CD14-positive monocyte (primary cell): ENCODE results near the gene NUP54. TPM values are rescaled to one million over a fixed set of nuclear protein-coding genes. Genes with fewer than 3 reads are reported as not detected.

Experiments used
- DNase-seq, 3 donors: peaks; one replicate each; pipeline ENCODE4 v3.0.0-alpha.2; 2011 to 2022
- H2AFZ ChIP-seq: 2 replicates; pipeline ENCODE4 v1.6.0; 2012; ENCODE audit warnings: mild to moderate bottlenecking, low read depth, low read length, inconsistent platforms; ENCODE audit not compliant: insufficient read depth, poor library complexity, severe bottlenecking
- H3K27ac ChIP-seq, 2 donors: 1 replicate in 1 of 2; 2 replicates in 1 of 2; pipeline ENCODE4 v1.5.1; 2012 to 2013; ENCODE audit warnings: low read length in 2 of 2, control low read depth in 1 of 2, inconsistent platforms in 1 of 2, low read depth in 1 of 2, mild to moderate bottlenecking in 1 of 2
- H3K27me3 ChIP-seq, 2 donors: one replicate each; pipeline versions ENCODE4 v1.6.0 to v1.6.1; 2011 to 2013; ENCODE audit warnings: low read length in 2 of 2; ENCODE audit not compliant: control insufficient read depth in 2 of 2, insufficient read depth in 2 of 2
- H3K36me3 ChIP-seq, 2 donors: replicated peaks in 1 of 2; 1 replicate in 1 of 2; 2 replicates in 1 of 2; pipeline versions ENCODE4 v1.5.1 to v1.6.1; 2012 to 2013; ENCODE audit warnings: low read length in 2 of 2, control low read depth in 1 of 2, inconsistent platforms in 1 of 2, mild to moderate bottlenecking in 1 of 2; ENCODE audit not compliant: insufficient read depth in 2 of 2, control insufficient read depth in 1 of 2
- H3K4me1 ChIP-seq, 2 donors: 1 replicate in 1 of 2; 2 replicates in 1 of 2; pipeline versions ENCODE4 v1.5.1 to v1.6.1; 2012 to 2013; ENCODE audit warnings: low read length in 2 of 2, control low read depth in 1 of 2, inconsistent platforms in 1 of 2, mild to moderate bottlenecking in 1 of 2, moderate library complexity in 1 of 2; ENCODE audit not compliant: insufficient read depth in 2 of 2, control insufficient read depth in 1 of 2
- H3K4me2 ChIP-seq: replicated peaks from 2 replicates; pipeline ENCODE3; 2012; ENCODE audit warnings: low read length, moderate library complexity, mild to moderate bottlenecking; ENCODE audit not compliant: poor library complexity, severe bottlenecking; ENCODE audit errors: extremely low read depth
- H3K4me3 ChIP-seq, 3 experiments: fragments of 200-600 bp in 1 of 3; sonication (generic) in 1 of 3; replicated peaks in 1 of 3; 1 replicate in 2 of 3; 2 replicates in 1 of 3; pipeline ENCODE4 v1.5.1; 2011 to 2013; ENCODE audit warnings: low read length in 3 of 3, mild to moderate bottlenecking in 3 of 3, control low read depth in 2 of 3, low read depth in 2 of 3, inconsistent platforms in 1 of 3, moderate library complexity in 1 of 3
- H3K79me2 ChIP-seq: 2 replicates; pipeline ENCODE4 v1.6.0; 2012; ENCODE audit warnings: mild to moderate bottlenecking, control low read depth, inconsistent platforms, low read length, moderate library complexity; ENCODE audit not compliant: insufficient read depth
- H3K9ac ChIP-seq: 2 replicates; pipeline ENCODE4 v1.6.0; 2017; ENCODE audit warnings: low read length, mild to moderate bottlenecking; ENCODE audit not compliant: insufficient read depth, poor library complexity, severe bottlenecking
- H3K9me3 ChIP-seq, 2 donors: replicated peaks in 1 of 2; 1 replicate in 1 of 2; 2 replicates in 1 of 2; pipeline versions ENCODE4 v1.5.1 to v1.6.1; 2012 to 2013; ENCODE audit warnings: low read length in 2 of 2, control low read depth in 1 of 2; ENCODE audit not compliant: control insufficient read depth in 1 of 2, insufficient read depth in 1 of 2
- H4K20me1 ChIP-seq: 2 replicates; pipeline ENCODE4 v1.6.0; 2012; ENCODE audit warnings: mild to moderate bottlenecking, low read length, control low read depth, moderate library complexity; ENCODE audit not compliant: insufficient read depth
- H3K27ac Mint-ChIP-seq, 7 donors: one replicate each; pipeline ENCODE4 v1.8.0; 2020; ENCODE audit warnings: mild to moderate bottlenecking in 7 of 7, mixed read lengths in 7 of 7, moderate library complexity in 6 of 7, inconsistent platforms in 2 of 7
- H3K27me3 Mint-ChIP-seq, 3 donors: one replicate each; pipeline ENCODE4 v1.8.0; 2021 to 2022; ENCODE audit warnings: low read depth in 3 of 3, mild to moderate bottlenecking in 3 of 3, mixed read lengths in 3 of 3, moderate library complexity in 3 of 3, inconsistent platforms in 1 of 3
- H3K36me3 Mint-ChIP-seq, 2 donors: one replicate each; pipeline ENCODE4 v1.8.0; 2020; ENCODE audit warnings: mixed read lengths in 2 of 2, inconsistent platforms in 1 of 2, mild to moderate bottlenecking in 1 of 2
- H3K4me1 Mint-ChIP-seq: one replicate; pipeline ENCODE4 v1.8.0; 2020; ENCODE audit warnings: mild to moderate bottlenecking, mixed read lengths
- H3K4me3 Mint-ChIP-seq, 2 donors: one replicate each; pipeline ENCODE4 v1.8.0; 2020; ENCODE audit warnings: mild to moderate bottlenecking in 2 of 2, mixed read lengths in 2 of 2, moderate library complexity in 1 of 2
- H3K9me3 Mint-ChIP-seq, 7 donors: one replicate each; pipeline ENCODE4 v1.8.0; 2020 to 2022; ENCODE audit warnings: mixed read lengths in 7 of 7, mild to moderate bottlenecking in 6 of 7, moderate library complexity in 6 of 7, inconsistent platforms in 2 of 7
- CTCF ChIP-seq: fragments of 200-600 bp; IDR thresholded peaks from one replicate; pipeline ENCODE4 v1.8.0; 2022; ENCODE audit warnings: antibody characterized with exemption, mild to moderate bottlenecking
- WGBS: methylation state at CpG from one replicate; pipeline ENCODE4 v1.1.5; 2013; ENCODE audit warnings: missing lambda C conversion rate; ENCODE audit not compliant: insufficient coverage; 5-methylcytosine and 5-hydroxymethylcytosine counted together
- intact Hi-C, 2 donors: fragments of 100-400 bp; cut with micrococcal nuclease; formaldehyde crosslinking; loops; one replicate each; pipeline versions ENCODE4 v1.15.0 to v1.15.1; 2023
- polyA plus RNA-seq, 3 donors: library from polyadenylated mRNA; depleted of rRNA in 1 of 3; unstranded in 2 of 3; stranded (reverse) in 1 of 3; fragments of 300-500 nt in 2 of 3; fragments of >200 nt in 1 of 3; fragmentation: Illumina TruSeq in 2 of 3; gene quantifications; 1 replicate in 2 of 3; 2 replicates in 1 of 3; pipeline ENCODE4 v1.2.3, GENCODE V29; 2012 to 2021

Gene NUP54
- polyA plus RNA-seq, 3 donors: 15.0 to 25.0 (median 16.2) TPM

- WGBS: no CpG with 5 or more reads among the region's 1 CpG
- Histone ChIP-seq H3K4me1 (peaks cover 5 to 6% of the 10 kb centered on the region in 2 donors), H3K4me3 (no peak overlapping the region), H3K9ac (no peak overlapping the region), H3K36me3 (no peaks in the 10 kb centered on the region), H4K20me1 (no peaks in the 10 kb centered on the region), H3K4me2 (no peak overlapping the region), H3K27me3 (no peaks in the 10 kb centered on the region), H3K79me2 (no peaks in the 10 kb centered on the region), H3K27ac (no peak overlapping the region), H2AFZ (no peak overlapping the region), H3K9me3 (no peaks in the 10 kb centered on the region)
- Mint-ChIP-seq H3K36me3 (peaks cover 0 to 2% of the 10 kb centered on the region in 2 donors), H3K9me3 (peaks cover 0 to 3% (median 0%) of the 10 kb centered on the region in 7 donors), H3K4me1 (peaks cover 10% of the 10 kb centered on the region), H3K4me3 (no peak overlapping the region), H3K27ac (no peak overlapping the region), H3K27me3 (peaks cover 3 to 5% (median 4%) of the 10 kb centered on the region in 3 donors)
- no peak for DNase-seq
- intact Hi-C loops: no loop called here
- TF ChIP-seq CTCF: no peak
These were observed 63.7 kb downstream of the NUP54 start for GRCh38 chr4:76084542-76084941.

- Histone ChIP-seq H4K20me1 (no peaks in the 10 kb centered on the region), H3K9me3 (no peaks in the 10 kb centered on the region), H3K27ac (no peak overlapping the region), H2AFZ (no peak overlapping the region), H3K4me1 (no peaks in the 10 kb centered on the region), H3K4me3 (no peak overlapping the region), H3K79me2 (no peaks in the 10 kb centered on the region), H3K36me3 (no peaks in the 10 kb centered on the region), H3K4me2 (no peak overlapping the region), H3K27me3 (no peaks in the 10 kb centered on the region), H3K9ac (no peak overlapping the region)
- no peak for DNase-seq
- intact Hi-C loops: no loop called here
- Mint-ChIP-seq H3K4me1 (peaks cover 5% of the 10 kb centered on the region), H3K4me3 (no peak overlapping the region), H3K27ac (no peak overlapping the region), H3K36me3 (no peaks in the 10 kb centered on the region), H3K27me3 (peaks cover 3 to 9% (median 6%) of the 10 kb centered on the region in 3 donors), H3K9me3 (no peaks in the 10 kb centered on the region)
- no peak for TF ChIP-seq CTCF
- WGBS: no CpG with 5 or more reads among the region's 3 CpGs
These were observed 64.7 kb downstream of the NUP54 start for GRCh38 chr4:76083386-76083988.
